ENCODE measurements around the gene DNAH10.

Gene DNAH10

DNA sequence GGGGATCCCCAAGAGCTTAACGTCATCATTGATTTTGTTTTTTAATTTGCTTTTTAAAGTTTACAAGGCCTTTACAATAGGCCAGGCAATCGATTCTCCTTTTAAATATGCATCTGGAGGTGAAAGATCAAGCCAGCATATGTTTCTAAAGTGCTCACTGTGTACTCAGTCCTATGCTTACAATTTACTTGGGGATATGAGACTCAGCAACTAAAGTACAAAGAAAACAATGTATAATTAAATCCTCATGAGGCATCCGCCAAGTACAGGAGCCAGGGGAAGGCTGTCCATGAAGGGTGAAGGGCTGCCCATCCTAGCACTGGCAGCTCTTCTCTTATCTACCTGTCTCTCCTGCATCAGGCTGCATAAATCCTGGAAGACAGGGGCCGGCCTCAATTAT is 198.8 kb downstream of the DNAH10 start:
- Histone ChIP-seq H3K79me2 (ENCODE audit: insufficient read depth, low read length) (no peaks in the 10 kb centered on the region), H3K27me3 (ENCODE audit: low read length) (no peaks in the 10 kb centered on the region), H3K9ac (ENCODE audit: low read length) (no peak overlapping the region), H3K9me2 (replicated peaks; ENCODE audit: insufficient read depth, low read length) (no peaks in the 10 kb centered on the region), H3K27ac (ENCODE audit: low read depth, low read length) (no peak overlapping the region), H3K4me2 (ENCODE audit: low read depth, low read length, poor library complexity, severe bottlenecking) (no peak overlapping the region), H3K9me3 (ENCODE audit: insufficient read depth, low read length) (no peaks in the 10 kb centered on the region), H3K36me3 (ENCODE audit: low read length) (no peaks in the 10 kb centered on the region), H4K20me1 (ENCODE audit: low read depth, low read length) (no peaks in the 10 kb centered on the region), H2AFZ (ENCODE audit: low read depth, low read length, severe bottlenecking) (no peak overlapping the region), H3F3A (ENCODE audit: insufficient read depth) (no peaks in the 10 kb centered on the region), H3K4me3 (ENCODE audit: insufficient read depth, low read length, poor library complexity, severe bottlenecking) (no peak overlapping the region)
- TF ChIP-seq, protein P1, sequence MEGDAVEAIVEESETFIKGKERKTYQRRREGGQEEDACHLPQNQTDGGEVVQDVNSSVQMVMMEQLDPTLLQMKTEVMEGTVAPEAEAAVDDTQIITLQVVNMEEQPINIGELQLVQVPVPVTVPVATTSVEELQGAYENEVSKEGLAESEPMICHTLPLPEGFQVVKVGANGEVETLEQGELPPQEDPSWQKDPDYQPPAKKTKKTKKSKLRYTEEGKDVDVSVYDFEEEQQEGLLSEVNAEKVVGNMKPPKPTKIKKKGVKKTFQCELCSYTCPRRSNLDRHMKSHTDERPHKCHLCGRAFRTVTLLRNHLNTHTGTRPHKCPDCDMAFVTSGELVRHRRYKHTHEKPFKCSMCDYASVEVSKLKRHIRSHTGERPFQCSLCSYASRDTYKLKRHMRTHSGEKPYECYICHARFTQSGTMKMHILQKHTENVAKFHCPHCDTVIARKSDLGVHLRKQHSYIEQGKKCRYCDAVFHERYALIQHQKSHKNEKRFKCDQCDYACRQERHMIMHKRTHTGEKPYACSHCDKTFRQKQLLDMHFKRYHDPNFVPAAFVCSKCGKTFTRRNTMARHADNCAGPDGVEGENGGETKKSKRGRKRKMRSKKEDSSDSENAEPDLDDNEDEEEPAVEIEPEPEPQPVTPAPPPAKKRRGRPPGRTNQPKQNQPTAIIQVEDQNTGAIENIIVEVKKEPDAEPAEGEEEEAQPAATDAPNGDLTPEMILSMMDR (IDR thresholded peaks at IDR 0.05; ENCODE audit: insufficient read depth, low read length, poor library complexity, severe bottlenecking) = no peak

DNA sequence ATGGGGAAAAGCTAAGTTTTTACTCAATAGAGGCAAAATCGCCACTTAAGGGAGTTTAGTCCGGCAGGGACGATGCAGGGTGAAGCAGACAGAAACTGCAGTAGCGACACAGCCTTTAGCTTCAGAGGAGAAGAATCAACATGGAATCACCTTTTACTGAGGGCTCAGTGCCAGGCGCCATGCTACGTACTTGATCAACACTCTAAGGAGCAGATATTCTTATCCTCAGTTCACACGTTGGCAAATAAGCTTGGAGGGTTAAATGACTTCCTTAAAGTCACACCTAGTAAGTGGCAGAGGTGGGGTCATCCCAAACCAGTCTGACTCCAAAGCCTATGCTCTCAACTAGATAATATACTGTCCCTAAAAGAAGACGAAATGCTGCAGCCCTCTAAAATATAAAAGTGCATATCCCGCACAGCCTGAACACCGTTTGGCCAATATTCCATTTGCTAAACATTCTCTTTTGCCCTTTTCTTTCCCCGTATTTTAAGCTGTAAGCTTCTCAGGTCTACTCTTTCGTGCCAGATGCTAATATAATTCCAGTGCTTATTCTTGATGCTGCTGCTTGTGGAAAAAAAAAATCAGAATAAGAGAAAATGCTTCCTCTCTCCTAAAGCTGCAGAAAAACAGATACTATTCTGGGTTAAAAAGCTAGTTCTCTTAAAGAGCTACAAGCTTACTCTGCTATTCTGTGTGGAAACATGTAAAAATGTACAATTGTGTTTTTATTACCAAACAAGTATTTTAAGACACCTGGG is 199.7 kb downstream of the DNAH10 start:
- no peaks in the 10 kb centered on the region for H3K27me3 ChIP-seq (ENCODE audit: low read length)
- no peak overlapping the region for H3K4me2 ChIP-seq (ENCODE audit: low read depth, low read length, poor library complexity, severe bottlenecking)
- no peaks in the 10 kb centered on the region for H4K20me1 ChIP-seq (ENCODE audit: low read depth, low read length)
- no peaks in the 10 kb centered on the region for H3F3A ChIP-seq (ENCODE audit: insufficient read depth)
- H3K36me3 ChIP-seq (ENCODE audit: low read length) = no peaks in the 10 kb centered on the region
- TF ChIP-seq EZH2phosphoT487 (conservative IDR thresholded peaks at IDR 0.05; ENCODE audit: low read length) = no peak
- TF ChIP-seq, protein P1 (IDR thresholded peaks at IDR 0.05; ENCODE audit: insufficient read depth, low read length, poor library complexity, severe bottlenecking) = no peak
- H3K9me2 ChIP-seq (replicated peaks; ENCODE audit: insufficient read depth, low read length) = no peaks in the 10 kb centered on the region
- H3K9ac ChIP-seq (ENCODE audit: low read length) = no peak overlapping the region
- no peak overlapping the region for H3K4me3 ChIP-seq (ENCODE audit: insufficient read depth, low read length, poor library complexity, severe bottlenecking)
- no peaks in the 10 kb centered on the region for H3K79me2 ChIP-seq (ENCODE audit: insufficient read depth, low read length)
- H3K27ac ChIP-seq (ENCODE audit: low read depth, low read length) = no peak overlapping the region
- no peak overlapping the region for H2AFZ ChIP-seq (ENCODE audit: low read depth, low read length, severe bottlenecking)
- no peaks in the 10 kb centered on the region for H3K9me3 ChIP-seq (ENCODE audit: insufficient read depth, low read length)

DNA sequence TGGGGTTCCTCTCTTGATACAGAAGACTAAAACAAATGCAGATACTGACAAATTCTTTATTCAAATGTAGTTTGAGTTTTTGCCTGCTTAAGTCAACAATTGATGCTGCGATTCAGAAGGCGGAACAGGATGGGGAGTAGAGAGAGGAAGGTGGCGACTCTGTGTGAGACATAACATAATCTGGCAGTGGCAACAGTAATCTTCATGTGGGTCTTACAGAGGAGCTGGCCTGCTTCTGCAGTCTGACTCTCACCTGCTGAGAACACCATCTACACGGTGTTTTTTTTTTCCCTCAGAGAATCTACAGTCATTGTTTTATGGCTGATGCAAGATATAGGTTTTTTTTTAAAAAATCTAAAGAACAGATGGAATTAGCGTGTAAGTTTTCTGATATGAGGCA is 200.4 kb downstream of the DNAH10 start:
- no peaks in the 10 kb centered on the region for H3F3A ChIP-seq (ENCODE audit: insufficient read depth)
- no peak overlapping the region for H2AFZ ChIP-seq (ENCODE audit: low read depth, low read length, severe bottlenecking)
- no peaks in the 10 kb centered on the region for H3K27me3 ChIP-seq (ENCODE audit: low read length)
- no peak overlapping the region for H3K4me2 ChIP-seq (ENCODE audit: low read depth, low read length, poor library complexity, severe bottlenecking)
- TF ChIP-seq, protein P1 (IDR thresholded peaks at IDR 0.05; ENCODE audit: insufficient read depth, low read length, poor library complexity, severe bottlenecking) = no peak
- no peak for TF ChIP-seq EZH2phosphoT487 (conservative IDR thresholded peaks at IDR 0.05; ENCODE audit: low read length)
- no peaks in the 10 kb centered on the region for H3K79me2 ChIP-seq (ENCODE audit: insufficient read depth, low read length)
- H3K9me3 ChIP-seq (ENCODE audit: insufficient read depth, low read length) = no peaks in the 10 kb centered on the region
- H3K9me2 ChIP-seq (replicated peaks; ENCODE audit: insufficient read depth, low read length) = no peaks in the 10 kb centered on the region
- H3K27ac ChIP-seq (ENCODE audit: low read depth, low read length) = no peak overlapping the region
- no peak overlapping the region for H3K4me3 ChIP-seq (ENCODE audit: insufficient read depth, low read length, poor library complexity, severe bottlenecking)
- H4K20me1 ChIP-seq (ENCODE audit: low read depth, low read length) = no peaks in the 10 kb centered on the region
- H3K36me3 ChIP-seq (ENCODE audit: low read length) = no peaks in the 10 kb centered on the region
- H3K9ac ChIP-seq (ENCODE audit: low read length) = no peak overlapping the region

Data from SU-DHL-6 (cell line).